Right atrium auricular region (tissue), 2 donors: Measurements from ENCODE around the gene TSN. TPM values are rescaled to one million over a fixed set of nuclear protein-coding genes. Genes with fewer than 3 reads are reported as not detected.
"Not testable (repeated sequence)": the region's sequence is repeated elsewhere in the genome, so short reads cannot be mapped to it uniquely, and the experiment has no call there.

Source experiments
- DNase-seq: peaks from one replicate; pipeline ENCODE4 v3.0.0-alpha.2; 2019; ENCODE audit warnings: low spot score
- H3K27ac ChIP-seq, 2 donors: fragments of 200-600 bp; sonication (generic); 1 replicate in 1 of 2; 2 replicates in 1 of 2; pipeline ENCODE4 v1.5.1; 2016 to 2019
- H3K27me3 ChIP-seq, 2 donors: fragments of 200-600 bp; sonication (generic); one replicate each; pipeline versions ENCODE4 v1.5.1 to v1.6.0; 2017 to 2019
- H3K36me3 ChIP-seq: fragments of 200-600 bp; sonication (generic); one replicate; pipeline ENCODE4 v1.5.1; 2016
- H3K4me1 ChIP-seq, 2 donors: fragments of 200-600 bp; sonication (generic); one replicate each; pipeline versions ENCODE4 v1.5.1 to v1.6.0; 2017 to 2019
- H3K4me3 ChIP-seq, 2 donors: fragments of 200-600 bp; sonication (generic); 1 replicate in 1 of 2; 2 replicates in 1 of 2; pipeline ENCODE4 v1.5.1; 2017 to 2019; ENCODE audit warnings: mild to moderate bottlenecking in 1 of 2, moderate library complexity in 1 of 2
- H3K9me3 ChIP-seq, 2 donors: fragments of 200-600 bp; sonication (generic); one replicate each; pipeline ENCODE4 v1.5.1; 2019
- total RNA-seq, 2 donors: library from RNA; depleted of rRNA; stranded (reverse); fragments of >200 nt; gene quantifications; one replicate each; pipeline ENCODE4 v1.1.0, GENCODE V29; 2016
- TF ChIP-seq, protein P1 (sequence below), 2 donors: fragments of 200-600 bp; sonication (generic); IDR thresholded peaks; one replicate each; pipeline ENCODE4 v1.5.1; 2019; ENCODE audit warnings: antibody characterized with exemption in 2 of 2

TSN gene
- total RNA-seq, 2 donors from 2014 or later, result 22.4 to 30.9 TPM

DNA sequence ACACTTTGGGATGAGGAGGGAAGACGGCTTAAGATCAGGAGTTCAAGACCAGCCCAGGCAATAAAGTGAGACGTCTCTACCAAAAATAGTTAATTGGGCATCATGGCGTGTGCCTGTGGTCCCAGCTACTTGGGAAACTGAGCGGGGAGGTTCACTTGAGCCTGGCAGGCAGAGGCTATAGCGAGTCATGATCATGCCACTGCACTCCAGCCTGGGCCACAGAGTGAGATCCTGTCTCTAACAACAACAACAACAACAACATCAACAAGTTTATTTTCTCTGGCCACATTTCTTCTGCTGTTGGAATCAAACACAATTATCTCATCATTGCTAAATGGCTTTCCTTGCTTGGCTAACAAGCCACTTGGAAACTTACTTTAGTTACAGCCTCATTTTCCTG is 32.1 kb upstream of the TSN start:
- H3K27ac ChIP-seq, result no peak overlapping the region
- no peaks in the 10 kb centered on the region for H3K9me3 ChIP-seq
- peaks cover 20% of the 10 kb centered on the region for H3K36me3 ChIP-seq
- no peak for DNase-seq
- no peaks in the 10 kb centered on the region for H3K27me3 ChIP-seq
- TF ChIP-seq, protein P1, sequence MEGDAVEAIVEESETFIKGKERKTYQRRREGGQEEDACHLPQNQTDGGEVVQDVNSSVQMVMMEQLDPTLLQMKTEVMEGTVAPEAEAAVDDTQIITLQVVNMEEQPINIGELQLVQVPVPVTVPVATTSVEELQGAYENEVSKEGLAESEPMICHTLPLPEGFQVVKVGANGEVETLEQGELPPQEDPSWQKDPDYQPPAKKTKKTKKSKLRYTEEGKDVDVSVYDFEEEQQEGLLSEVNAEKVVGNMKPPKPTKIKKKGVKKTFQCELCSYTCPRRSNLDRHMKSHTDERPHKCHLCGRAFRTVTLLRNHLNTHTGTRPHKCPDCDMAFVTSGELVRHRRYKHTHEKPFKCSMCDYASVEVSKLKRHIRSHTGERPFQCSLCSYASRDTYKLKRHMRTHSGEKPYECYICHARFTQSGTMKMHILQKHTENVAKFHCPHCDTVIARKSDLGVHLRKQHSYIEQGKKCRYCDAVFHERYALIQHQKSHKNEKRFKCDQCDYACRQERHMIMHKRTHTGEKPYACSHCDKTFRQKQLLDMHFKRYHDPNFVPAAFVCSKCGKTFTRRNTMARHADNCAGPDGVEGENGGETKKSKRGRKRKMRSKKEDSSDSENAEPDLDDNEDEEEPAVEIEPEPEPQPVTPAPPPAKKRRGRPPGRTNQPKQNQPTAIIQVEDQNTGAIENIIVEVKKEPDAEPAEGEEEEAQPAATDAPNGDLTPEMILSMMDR (IDR thresholded peaks at IDR 0.05), result no peak
- no peaks in the 10 kb centered on the region for H3K4me1 ChIP-seq
- H3K4me3 ChIP-seq, result no peak overlapping the region

DNA sequence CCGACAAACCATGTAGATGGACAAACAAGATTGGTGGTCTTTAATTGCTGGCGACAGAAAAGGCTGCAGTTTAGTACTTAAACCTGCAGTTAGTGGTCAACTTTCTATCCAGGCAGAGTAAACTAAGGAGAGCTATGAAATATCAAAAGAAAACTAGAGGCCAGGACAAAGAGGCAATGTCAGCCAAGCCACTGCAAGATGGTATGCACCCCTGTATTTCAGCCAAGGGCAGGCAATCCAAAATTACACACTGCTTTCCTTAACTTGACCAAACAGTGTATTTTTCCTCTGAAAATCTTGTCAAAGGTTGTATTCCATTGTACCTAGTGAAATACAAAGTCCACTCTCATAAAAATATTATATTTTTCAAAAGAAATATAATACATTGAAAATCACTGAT is 28.1 kb upstream of the TSN start:
- Histone ChIP-seq H3K4me1 (no peaks in the 10 kb centered on the region), H3K4me3 (no peak overlapping the region), H3K27me3 (no peaks in the 10 kb centered on the region), H3K36me3 (peaks cover 54% of the 10 kb centered on the region), H3K27ac (no peak overlapping the region), H3K9me3 (no peaks in the 10 kb centered on the region)
- no peak for DNase-seq
- TF ChIP-seq, protein P1 (IDR thresholded peaks at IDR 0.05), result no peak

DNA sequence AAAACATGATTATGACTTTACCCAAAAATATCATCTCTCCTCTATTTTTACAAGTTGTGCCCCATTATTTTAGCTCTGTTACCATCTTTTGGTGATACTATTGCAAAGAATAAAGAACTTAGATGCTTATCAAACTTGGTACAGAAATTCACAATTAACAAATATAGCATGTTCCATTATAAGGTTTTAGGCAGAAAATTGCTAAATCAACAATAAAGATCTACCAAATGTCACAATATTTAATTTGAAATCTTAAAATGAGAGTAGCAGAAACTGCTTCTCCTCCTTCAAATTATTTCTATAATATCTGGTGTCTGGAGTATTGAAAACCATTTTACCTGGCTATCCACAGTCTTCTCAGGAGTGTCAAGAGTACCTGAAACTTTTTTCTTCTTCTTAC is 27.5 kb upstream of the TSN start:
- no peak overlapping the region for H3K27ac ChIP-seq
- no peaks in the 10 kb centered on the region for H3K9me3 ChIP-seq
- H3K36me3 ChIP-seq, result peaks cover 60% of the 10 kb centered on the region
- H3K4me1 ChIP-seq, result no peaks in the 10 kb centered on the region
- TF ChIP-seq, protein P1 (IDR thresholded peaks at IDR 0.05), result no peak
- DNase-seq, result no peak
- no peaks in the 10 kb centered on the region for H3K27me3 ChIP-seq
- no peak overlapping the region for H3K4me3 ChIP-seq

DNA sequence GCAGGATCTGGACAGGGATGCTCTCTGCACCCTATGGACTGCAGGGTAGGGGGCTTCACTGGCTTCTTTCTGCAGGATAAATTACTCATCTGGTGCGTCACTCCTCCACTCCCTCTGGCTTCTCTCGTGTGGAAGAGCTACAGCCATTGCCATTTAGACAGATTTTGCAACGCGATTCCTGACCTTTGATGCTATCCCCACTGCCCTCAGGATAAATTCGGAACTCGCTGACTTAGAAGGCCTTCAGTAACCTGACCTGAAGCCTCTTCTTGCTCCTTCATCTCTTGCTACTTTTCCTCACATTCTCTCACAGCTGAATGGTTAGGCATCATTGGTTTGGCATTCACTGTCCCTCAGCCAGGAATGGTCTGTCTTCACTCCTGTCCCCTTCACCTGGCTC is 24.1 kb upstream of the TSN start:
- peaks cover 0 to 12% of the 10 kb centered on the region in 2 donors for H3K4me1 ChIP-seq
- TF ChIP-seq, protein P1 (IDR thresholded peaks at IDR 0.05), result no peak
- DNase-seq, result no peak
- peaks cover 61% of the 10 kb centered on the region for H3K36me3 ChIP-seq
- H3K27ac ChIP-seq, result no peak overlapping the region
- H3K4me3 ChIP-seq, result no peak overlapping the region
- no peaks in the 10 kb centered on the region for H3K9me3 ChIP-seq
- no peaks in the 10 kb centered on the region for H3K27me3 ChIP-seq

DNA sequence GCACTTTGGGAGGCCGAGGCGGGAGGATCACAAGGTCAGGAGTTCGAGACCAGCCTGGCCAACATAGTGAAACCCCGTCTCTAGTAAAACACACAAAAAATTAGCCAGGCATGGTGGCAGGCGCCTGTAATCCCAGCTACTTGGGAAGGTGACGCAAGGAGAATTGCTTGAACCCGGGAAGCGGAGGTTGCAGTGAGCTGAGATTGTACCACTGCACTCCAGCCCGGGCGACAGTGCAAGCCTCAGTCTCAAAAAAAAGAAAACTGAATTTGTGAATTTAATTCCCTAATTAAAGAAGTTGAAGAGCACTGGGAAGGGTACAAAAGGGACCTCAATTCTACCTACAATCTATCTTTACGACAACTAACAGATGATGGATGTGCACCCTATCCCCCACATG is 20.9 kb upstream of the TSN start:
- H3K36me3 ChIP-seq, result peaks cover 34% of the 10 kb centered on the region
- peaks cover 0 to 12% of the 10 kb centered on the region in 2 donors for H3K4me1 ChIP-seq
- H3K27ac ChIP-seq, DNase-seq, H3K4me3 ChIP-seq, H3K27me3 ChIP-seq, H3K9me3 ChIP-seq: not testable (repeated sequence)

DNA sequence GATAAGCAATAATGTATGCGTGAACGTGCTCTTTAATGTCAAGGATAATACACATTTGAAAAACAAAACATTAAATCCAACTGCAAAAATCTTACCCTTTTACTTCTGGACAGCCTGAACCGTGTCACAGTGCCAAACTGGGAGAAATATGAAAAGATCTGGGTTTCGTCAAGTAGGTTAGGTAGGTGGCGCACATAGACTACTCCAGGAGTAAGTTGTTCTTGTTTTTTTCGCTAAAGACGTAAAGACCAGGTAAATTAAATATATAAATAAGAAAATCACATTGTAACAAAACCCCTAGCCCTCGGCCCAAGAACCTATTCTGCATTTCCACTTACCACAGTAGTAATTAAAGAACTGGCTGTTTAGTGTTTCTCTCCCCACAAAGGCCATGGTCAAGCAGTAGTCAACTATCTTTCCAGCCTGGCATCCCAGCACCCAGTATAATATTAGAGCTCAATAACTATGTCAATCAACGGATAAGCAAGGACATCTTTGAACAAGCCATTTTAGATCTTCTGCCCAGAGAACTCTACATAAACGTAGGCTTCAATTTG is 19.9 kb upstream of the TSN start:
- Histone ChIP-seq H3K4me3 (peak overlapping the region; percentile 79 to 91), H3K27ac (peak overlapping the region in 1 of 2 donors; percentile 82), H3K9me3 (no peaks in the 10 kb centered on the region), H3K36me3 (peaks cover 23% of the 10 kb centered on the region), H3K27me3 (no peaks in the 10 kb centered on the region), H3K4me1 (peaks cover 0 to 12% of the 10 kb centered on the region in 2 donors)
- DNase-seq, result no peak
- TF ChIP-seq, protein P1 (IDR thresholded peaks at IDR 0.05), result no peak
